Epithelial cell of proximal tubule (primary cell): ENCODE measurements around the gene KIAA0040. TPM values are rescaled to one million over a fixed set of nuclear protein-coding genes. Genes with fewer than 3 reads are reported as not detected.
"Not testable (repeated sequence)": the region's sequence is repeated elsewhere in the genome, so short reads cannot be mapped to it uniquely, and the experiment has no call there.

Experiments
- DNase-seq: peaks from one replicate; pipeline ENCODE4 v3.0.0-alpha.2; 2011; ENCODE audit warnings: low read depth
- H3K4me3 ChIP-seq: 2 replicates; pipeline ENCODE4 v1.5.1; 2011; ENCODE audit warnings: low read depth, mild to moderate bottlenecking, low read length
- CTCF ChIP-seq: conservative IDR thresholded peaks from 2 replicates; pipeline ENCODE4 v1.5.1; 2012; ENCODE audit warnings: low read depth, mild to moderate bottlenecking, low read length
- total RNA-seq: library from RNA; depleted of rRNA; stranded (reverse); fragments of >200 nt; gene quantifications from 2 replicates; pipeline ENCODE4 v1.2.3, GENCODE V29; 2015

The KIAA0040 gene
- total RNA-seq, 1 donor from 2014 or later: 4.2 TPM

- TF ChIP-seq CTCF: no peak
- DNase-seq: no peak
- H3K4me3 ChIP-seq: no peak overlapping the region
Observed at GRCh38 chr1:175118375-175119367, 73.9 kb downstream of the KIAA0040 start.

- no peak for TF ChIP-seq CTCF
- DNase-seq: no peak
Observed at GRCh38 chr1:175116903-175117302, 75.7 kb downstream of the KIAA0040 start.

GRCh38 chr1:175116210-175116798 is 76.3 kb downstream of the KIAA0040 start:
- no peak overlapping the region for H3K4me3 ChIP-seq
- no peak for TF ChIP-seq CTCF
- no peak for DNase-seq

More at GRCh38 chr1:175116903-175117302, 75.7 kb downstream of the KIAA0040 start:
- no peak overlapping the region for H3K4me3 ChIP-seq

GRCh38 chr1:175114996-175115395 is 77.6 kb downstream of the KIAA0040 start:
- DNase-seq: no peak
- no peak for TF ChIP-seq CTCF
- H3K4me3 ChIP-seq: no peak overlapping the region

GRCh38 chr1:175108331-175108820 is 84.2 kb downstream of the KIAA0040 start:
- DNase-seq, H3K4me3 ChIP-seq: not testable (repeated sequence)

Other genes with a start within 250 kb of the KIAA0040 start
- 156 and 236 TPM in 2 replicates for gene CACYBP, start 192.8 kb downstream of the KIAA0040 start, total RNA-seq
- 16.7 and 18.3 TPM in 2 replicates for gene MRPS14, start 169.4 kb downstream of the KIAA0040 start, total RNA-seq
- gene TNN, start 124.9 kb downstream of the KIAA0040 start, total RNA-seq: not detected in 2 replicates